GM18526 (cell line): ENCODE data around the gene TRPV2.

Source experiments
- POLR2A ChIP-seq: IDR thresholded peaks from 3 replicates; pipeline ENCODE4 v1.6.1; 2011; ENCODE audit not compliant: insufficient read length; ENCODE audit errors: extremely low read depth

TRPV2 gene

DNA sequence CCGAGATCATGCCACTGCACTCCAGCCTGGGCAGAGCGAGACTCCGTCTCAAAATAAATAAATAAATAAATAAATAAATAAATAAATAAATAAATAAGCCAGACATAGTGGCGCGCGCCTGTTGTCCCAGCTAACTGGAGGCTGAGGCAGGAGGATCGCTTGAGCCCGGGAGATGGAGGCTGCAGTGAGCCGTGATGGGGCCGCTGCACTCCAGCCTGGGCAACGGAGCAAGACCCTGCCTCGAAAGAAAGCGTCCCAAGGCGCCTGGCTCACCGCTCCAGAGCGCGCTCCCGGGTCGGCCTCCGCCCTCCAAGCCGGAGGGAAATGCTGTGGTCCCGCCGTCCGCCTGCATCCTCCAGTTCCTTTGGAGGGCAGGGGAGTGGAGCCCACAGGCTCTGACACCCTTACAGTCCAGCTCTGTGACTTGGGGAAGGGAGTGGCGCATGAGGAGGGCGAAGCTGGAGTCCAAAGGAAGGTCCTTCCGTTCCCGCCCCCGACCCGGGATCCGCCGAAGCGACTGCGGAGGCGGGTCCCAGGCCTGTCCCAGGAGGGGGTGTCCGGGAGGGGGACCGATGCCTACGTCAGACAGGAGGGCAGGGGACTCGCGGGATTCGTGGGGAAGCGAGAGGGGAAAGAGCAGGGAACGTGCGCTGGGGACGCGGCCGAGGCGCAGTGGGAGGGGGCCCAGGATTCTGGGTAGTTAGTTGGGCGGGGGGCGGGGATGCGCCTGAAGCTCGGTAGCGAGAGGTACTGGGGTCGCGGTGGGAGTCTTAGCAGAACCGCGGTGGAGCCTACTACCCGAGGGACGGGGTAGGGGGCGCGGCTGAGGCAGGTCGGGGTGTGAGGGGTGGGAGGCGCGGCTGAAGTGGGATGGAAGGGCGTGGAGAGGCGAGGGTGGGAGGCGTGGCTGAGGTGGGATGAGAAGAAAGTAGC lies 8.4 kb upstream of the TRPV2 start:
- no peak for TF ChIP-seq POLR2A

- TF ChIP-seq POLR2A, result peak; percentile 22
Measured at GRCh38 chr17:16407911-16408588, 7.3 kb upstream of the TRPV2 start.

GRCh38 chr17:16417399-16417798 lies 2.0 kb downstream of the TRPV2 start:
- TF ChIP-seq POLR2A, result no peak

GRCh38 chr17:16417896-16418684 lies 2.7 kb downstream of the TRPV2 start:
- TF ChIP-seq POLR2A, result no peak

GRCh38 chr17:16418685-16419068 lies 3.3 kb downstream of the TRPV2 start:
- no peak for TF ChIP-seq POLR2A

DNA sequence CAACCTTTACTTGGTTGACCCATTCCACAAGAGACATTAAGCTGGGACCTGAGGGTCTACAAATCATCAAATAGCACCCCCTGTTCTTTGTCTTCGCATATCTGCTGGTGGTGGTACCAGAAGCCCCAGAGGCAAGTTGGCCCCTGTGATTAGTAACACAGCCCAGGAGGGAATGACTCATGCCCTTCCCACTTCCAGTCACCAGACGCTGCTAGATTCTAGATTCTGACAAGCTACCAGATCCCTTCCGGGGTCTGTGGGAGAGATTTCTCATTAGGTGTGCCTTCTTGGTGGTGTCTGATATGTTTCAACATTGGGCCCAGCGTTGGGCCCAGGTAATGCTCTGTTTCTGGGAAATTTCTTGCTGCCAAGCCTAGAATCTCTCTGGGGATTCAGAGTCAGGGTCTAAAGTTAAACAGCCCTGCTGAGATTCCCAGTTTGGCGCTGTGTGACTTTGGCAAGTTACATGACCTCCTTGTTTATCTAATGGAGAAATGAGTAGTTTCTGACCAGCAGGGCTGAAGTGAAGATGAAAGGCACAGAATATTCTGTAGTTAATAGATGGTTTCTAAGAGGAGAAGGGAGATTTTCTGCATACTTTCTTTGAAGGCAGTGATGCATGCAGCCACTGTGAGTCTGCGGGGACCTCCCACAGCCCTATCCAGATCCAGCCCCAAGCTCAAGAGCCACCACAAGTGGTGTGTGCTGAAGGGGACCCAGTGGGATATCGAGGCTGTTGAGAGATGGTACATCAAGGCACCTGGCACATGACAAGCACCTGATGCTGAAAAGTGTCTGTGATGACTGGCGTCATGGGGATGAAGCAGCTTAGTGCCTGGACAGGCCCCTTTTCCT lies 3.9 kb downstream of the TRPV2 start:
- TF ChIP-seq POLR2A, result no peak

- TF ChIP-seq POLR2A, result no peak
Measured at GRCh38 chr17:16419929-16420271, 4.5 kb downstream of the TRPV2 start.

GRCh38 chr17:16422416-16422815 lies 7.0 kb downstream of the TRPV2 start:
- TF ChIP-seq POLR2A, result no peak

DNA sequence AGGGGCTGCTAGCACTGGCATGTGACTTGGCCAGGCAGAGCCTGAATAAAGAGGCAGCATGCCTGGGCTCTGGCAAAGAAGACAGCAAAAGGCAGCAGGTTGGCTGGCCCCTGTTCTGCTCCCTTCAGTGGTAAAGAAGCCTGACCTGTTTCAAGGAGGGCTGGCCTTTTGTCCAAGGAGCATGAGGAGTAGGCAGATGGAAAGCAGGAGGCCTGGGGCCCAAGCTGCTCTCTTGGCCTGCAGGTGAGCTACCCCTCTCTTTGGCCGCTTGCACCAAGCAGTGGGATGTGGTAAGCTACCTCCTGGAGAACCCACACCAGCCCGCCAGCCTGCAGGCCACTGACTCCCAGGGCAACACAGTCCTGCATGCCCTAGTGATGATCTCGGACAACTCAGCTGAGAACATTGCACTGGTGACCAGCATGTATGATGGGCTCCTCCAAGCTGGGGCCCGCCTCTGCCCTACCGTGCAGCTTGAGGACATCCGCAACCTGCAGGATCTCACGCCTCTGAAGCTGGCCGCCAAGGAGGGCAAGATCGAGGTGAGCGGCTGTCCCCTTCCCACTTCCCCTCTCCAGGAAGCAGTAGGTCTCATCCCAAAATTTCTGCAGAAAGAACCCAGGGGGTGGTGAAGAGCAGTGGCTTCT lies 8.0 kb downstream of the TRPV2 start:
- no peak for TF ChIP-seq POLR2A

- TF ChIP-seq POLR2A, result no peak
Measured at GRCh38 chr17:16425202-16425601, 9.8 kb downstream of the TRPV2 start.

DNA sequence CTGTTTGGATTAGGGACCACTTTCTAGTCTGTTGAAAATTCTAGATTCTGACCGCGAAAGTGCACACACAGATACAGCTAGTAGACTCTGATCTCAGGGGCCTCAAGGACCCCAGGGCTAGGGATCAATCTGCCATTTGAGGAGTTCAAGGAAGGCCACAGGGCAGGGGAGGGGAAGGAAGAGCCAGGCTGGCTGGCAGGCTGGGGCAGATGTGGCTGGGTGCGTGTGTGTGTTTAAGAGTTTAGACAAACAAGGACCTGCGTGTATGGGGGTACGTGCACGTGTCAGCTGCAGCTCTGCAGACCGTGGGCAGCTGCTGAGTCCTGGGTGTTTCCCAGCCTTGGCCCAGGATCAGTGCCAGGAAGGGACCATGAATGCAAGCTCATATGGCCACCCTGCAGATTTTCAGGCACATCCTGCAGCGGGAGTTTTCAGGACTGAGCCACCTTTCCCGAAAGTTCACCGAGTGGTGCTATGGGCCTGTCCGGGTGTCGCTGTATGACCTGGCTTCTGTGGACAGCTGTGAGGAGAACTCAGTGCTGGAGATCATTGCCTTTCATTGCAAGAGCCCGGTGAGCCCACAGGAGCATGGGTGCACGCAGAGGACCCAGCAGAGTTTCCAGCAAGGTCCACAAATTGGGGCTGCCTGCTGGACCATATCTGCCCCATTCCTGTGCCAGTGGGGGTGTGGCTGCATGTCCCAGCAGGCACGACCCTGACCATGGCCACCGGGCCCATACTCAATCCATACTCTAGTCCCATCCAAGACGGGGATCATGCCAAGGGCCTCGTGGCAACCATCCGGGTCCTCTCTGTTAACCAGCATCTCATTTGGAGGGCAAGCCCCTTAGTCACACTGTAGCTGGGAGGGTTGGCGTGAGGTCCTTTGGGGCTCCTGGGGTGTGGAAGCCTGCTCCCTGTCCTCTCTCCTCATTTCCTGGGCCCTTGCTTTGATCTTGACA lies 10.6 kb downstream of the TRPV2 start:
- no peak for TF ChIP-seq POLR2A

DNA sequence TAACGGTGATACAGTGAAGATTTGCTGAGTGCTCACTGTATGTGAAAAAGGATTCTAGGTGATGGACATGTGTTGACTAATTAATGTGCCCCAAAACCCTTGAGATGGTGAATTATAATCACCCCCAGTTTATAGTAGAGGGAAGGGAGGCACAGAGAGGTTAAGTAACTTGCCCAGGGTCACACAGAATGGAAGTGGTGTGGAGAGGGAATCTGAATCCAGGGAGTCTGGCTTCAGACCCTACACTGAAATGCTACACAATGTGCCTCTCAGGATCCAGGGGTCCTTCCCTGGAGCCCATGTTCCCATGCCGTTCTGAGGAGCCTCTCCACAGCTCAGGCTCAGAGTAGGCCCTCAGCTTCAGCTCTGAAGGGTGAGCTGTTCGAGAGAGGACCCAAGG lies 11.6 kb downstream of the TRPV2 start:
- no peak for TF ChIP-seq POLR2A
